ENCODE measurements around the gene EDARADD. TPM values are rescaled to one million over a fixed set of nuclear protein-coding genes. Genes with fewer than 3 reads are reported as not detected.

EDARADD gene
- total RNA-seq, 2 experiments from 2014 or later: not detected

DNA sequence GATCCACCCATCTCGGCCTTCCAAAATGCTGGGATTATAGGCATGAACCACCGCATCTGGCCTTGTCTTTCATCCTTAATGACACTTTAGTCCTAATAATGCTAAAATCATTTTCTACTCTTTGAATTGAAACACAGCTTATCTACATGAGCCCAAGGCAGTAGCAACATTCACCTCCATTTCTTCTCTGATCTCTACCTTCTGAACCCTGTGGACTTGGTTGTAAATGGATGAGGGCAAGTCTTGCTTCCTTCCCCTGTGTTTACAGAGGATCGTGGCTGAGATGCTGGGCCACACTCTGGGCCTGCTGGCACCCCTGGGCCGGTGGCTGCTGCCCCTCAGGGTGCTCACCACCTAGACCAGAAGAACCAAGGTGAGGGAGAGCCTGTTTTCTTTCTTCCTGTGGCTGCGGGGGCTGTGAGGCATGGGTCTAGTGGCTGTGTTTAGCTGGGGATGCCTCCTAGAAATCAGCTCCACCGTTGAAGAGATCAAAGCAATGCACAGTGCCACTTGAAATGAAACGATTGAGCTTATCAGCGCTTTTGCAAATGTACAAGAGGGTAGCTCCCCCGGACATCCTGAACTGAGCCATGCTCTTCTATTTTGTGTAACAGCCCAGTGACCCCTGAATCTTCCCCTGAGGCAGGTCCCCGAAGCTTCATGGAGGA is 97.5 kb downstream of the EDARADD start:
- Histone ChIP-seq H4K20me1 (ENCODE audit: insufficient read depth, low read length) (no peaks in the 10 kb centered on the region), H3K27ac (ENCODE audit: low read depth, low read length, poor library complexity, severe bottlenecking) (no peak overlapping the region), H3K4me3 (ENCODE audit: low read depth, low read length, poor library complexity, severe bottlenecking) (no peak overlapping the region), H2AFZ (ENCODE audit: low read length) (no peak overlapping the region), H3K79me2 (ENCODE audit: insufficient read depth, low read depth, low read length) (no peaks in the 10 kb centered on the region), H3K4me1 (ENCODE audit: insufficient read depth, low read length, poor library complexity, severe bottlenecking) (no peaks in the 10 kb centered on the region), H3K9me3 (ENCODE audit: low read length) (no peaks in the 10 kb centered on the region), H3K4me2 (ENCODE audit: low read length) (no peak overlapping the region), H3K36me3 (ENCODE audit: insufficient read depth, low read length) (no peaks in the 10 kb centered on the region), H3K9me2 (ENCODE audit: insufficient read depth, low read length) (no peaks in the 10 kb centered on the region)
- no TSS peak for BruUV-seq (replicated peaks)
- DNase-seq (ENCODE audit: low spot score): no peak
- POLR2A ChIA-PET: interaction anchor here (0.5 kb wide), 1 partner anchor 43 kb away, joined by 3 read pairs; no protein-coding TSS in a partner anchor
- CTCF ChIA-PET (ENCODE audit: unreplicated experiment): no interaction called here
- TF ChIP-seq CTCF (conservative IDR thresholded peaks at IDR 0.05; ENCODE audit: low read length): no peak
- no peak for TF ChIP-seq EZH2phosphoT487 (IDR thresholded peaks at IDR 0.05; ENCODE audit: borderline replicate concordance, low read depth, low read length)
- intact Hi-C loops (cut with micrococcal nuclease; ENCODE audit: unreplicated experiment): no loop called here

DNA sequence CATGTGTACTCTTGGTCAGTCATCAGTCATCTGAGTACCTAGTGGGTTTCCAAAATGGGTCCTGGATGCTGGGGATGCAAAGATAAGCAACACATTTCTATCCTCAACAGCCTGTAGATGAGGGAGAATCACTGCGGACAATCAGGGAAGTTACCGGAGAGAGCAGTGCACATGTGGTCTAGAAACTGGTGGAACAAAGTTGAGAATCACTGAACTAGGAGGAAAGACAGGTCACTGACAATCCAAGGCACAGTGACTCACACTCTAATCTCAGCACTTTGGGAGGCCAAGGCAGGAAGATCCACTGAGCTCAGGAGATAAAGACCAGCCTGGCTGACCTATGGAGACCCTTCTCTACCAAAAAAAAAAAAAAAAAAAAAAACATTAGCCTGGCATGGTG is 98.3 kb downstream of the EDARADD start:
- intact Hi-C loops (cut with micrococcal nuclease; ENCODE audit: unreplicated experiment): no loop called here
- H3K79me2 ChIP-seq (ENCODE audit: insufficient read depth, low read depth, low read length): no peaks in the 10 kb centered on the region
- no peaks in the 10 kb centered on the region for H4K20me1 ChIP-seq (ENCODE audit: insufficient read depth, low read length)
- CTCF ChIA-PET (ENCODE audit: unreplicated experiment): no interaction called here
- H3K9me3 ChIP-seq (ENCODE audit: low read length): no peaks in the 10 kb centered on the region
- no peaks in the 10 kb centered on the region for H3K9me2 ChIP-seq (ENCODE audit: insufficient read depth, low read length)
- H3K4me3 ChIP-seq (ENCODE audit: low read depth, low read length, poor library complexity, severe bottlenecking): no peak overlapping the region
- H2AFZ ChIP-seq (ENCODE audit: low read length): no peak overlapping the region
- H3K4me2 ChIP-seq (ENCODE audit: low read length): no peak overlapping the region
- no peaks in the 10 kb centered on the region for H3K4me1 ChIP-seq (ENCODE audit: insufficient read depth, low read length, poor library complexity, severe bottlenecking)
- DNase-seq (ENCODE audit: low spot score): no peak
- H3K27ac ChIP-seq (ENCODE audit: low read depth, low read length, poor library complexity, severe bottlenecking): no peak overlapping the region
- no peaks in the 10 kb centered on the region for H3K36me3 ChIP-seq (ENCODE audit: insufficient read depth, low read length)
- POLR2A ChIA-PET: no interaction called here
- BruUV-seq (replicated peaks): no TSS peak
- TF ChIP-seq EZH2phosphoT487 (IDR thresholded peaks at IDR 0.05; ENCODE audit: borderline replicate concordance, low read depth, low read length): no peak
- no peak for TF ChIP-seq CTCF (conservative IDR thresholded peaks at IDR 0.05; ENCODE audit: low read length)

DNA sequence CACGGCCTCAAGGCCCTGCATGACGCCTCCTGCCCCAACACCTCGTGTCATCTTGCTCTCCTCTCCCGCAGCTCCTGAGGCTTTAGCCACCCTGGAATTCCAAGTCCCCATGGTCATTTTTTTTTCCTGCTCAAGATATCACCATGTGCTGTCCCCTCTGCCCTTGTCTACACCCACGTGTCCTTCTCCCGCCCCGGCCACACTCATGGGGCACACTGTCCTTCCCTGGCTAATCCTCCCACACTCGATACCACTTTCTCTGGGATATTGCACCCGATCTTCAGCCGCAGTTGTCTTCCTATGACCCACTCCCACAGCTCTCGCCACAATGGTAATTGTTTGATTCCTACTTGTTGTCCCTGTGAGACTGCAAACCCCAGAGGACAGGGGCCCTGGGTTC is 100.0 kb downstream of the EDARADD start:
- Histone ChIP-seq H3K4me2 (ENCODE audit: low read length) (no peak overlapping the region), H3K4me1 (ENCODE audit: insufficient read depth, low read length, poor library complexity, severe bottlenecking) (no peaks in the 10 kb centered on the region), H3K9me3 (ENCODE audit: low read length) (no peaks in the 10 kb centered on the region), H2AFZ (ENCODE audit: low read length) (no peak overlapping the region), H3K36me3 (ENCODE audit: insufficient read depth, low read length) (no peaks in the 10 kb centered on the region), H3K79me2 (ENCODE audit: insufficient read depth, low read depth, low read length) (no peaks in the 10 kb centered on the region), H3K9me2 (ENCODE audit: insufficient read depth, low read length) (no peaks in the 10 kb centered on the region), H3K27ac (ENCODE audit: low read depth, low read length, poor library complexity, severe bottlenecking) (no peak overlapping the region), H3K4me3 (ENCODE audit: low read depth, low read length, poor library complexity, severe bottlenecking) (no peak overlapping the region), H4K20me1 (ENCODE audit: insufficient read depth, low read length) (no peaks in the 10 kb centered on the region)
- intact Hi-C loops (cut with micrococcal nuclease; ENCODE audit: unreplicated experiment): no loop called here
- ChIA-PET POLR2A (no interaction called here), CTCF (ENCODE audit: unreplicated experiment) (no interaction called here)
- no peak for DNase-seq (ENCODE audit: low spot score)
- BruUV-seq (replicated peaks): no TSS peak
- TF ChIP-seq EZH2phosphoT487 (IDR thresholded peaks at IDR 0.05; ENCODE audit: borderline replicate concordance, low read depth, low read length) (no peak), CTCF (conservative IDR thresholded peaks at IDR 0.05; ENCODE audit: low read length) (no peak)
